ENCODE measurements around the gene KL.

Gene KL

DNA sequence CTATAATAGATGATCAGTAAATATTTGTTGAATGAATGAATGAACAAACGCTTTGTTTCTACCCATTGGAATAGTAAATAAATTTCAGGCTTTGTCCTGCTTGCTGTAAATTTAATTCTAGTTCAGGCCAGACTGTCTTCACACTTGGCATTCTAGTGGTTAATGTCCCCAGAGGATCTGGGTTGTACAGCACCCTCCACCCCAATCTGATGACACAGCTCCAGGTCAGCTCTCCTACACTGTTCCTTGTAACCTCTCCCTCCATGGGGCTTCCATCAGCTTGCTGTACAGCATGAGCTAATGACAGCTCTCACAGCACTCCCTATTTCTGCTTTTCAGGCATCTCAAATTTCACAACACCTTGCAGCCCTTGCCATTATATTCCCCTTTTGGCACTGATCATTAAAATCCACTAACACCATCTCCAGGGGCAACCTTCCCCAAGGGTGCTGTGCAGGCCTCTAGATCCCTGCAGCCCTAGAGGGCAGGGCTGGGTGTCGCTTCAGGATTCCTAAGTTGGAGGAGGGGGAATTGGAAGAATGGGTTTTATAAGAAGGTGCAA is 12.7 kb upstream of the KL start:
- Histone ChIP-seq H2BK15ac (ENCODE audit: low read length) (peak overlapping the region; percentile 73), H3K79me1 (ENCODE audit: low read depth, low read length) (no peaks in the 10 kb centered on the region), H3K4me2 (ENCODE audit: insufficient read depth, low read length, poor library complexity, severe bottlenecking) (no peak overlapping the region), H3K23ac (ENCODE audit: low read depth, low read length, poor library complexity) (no peak overlapping the region), H3K4ac (ENCODE audit: low read length) (no peak overlapping the region), H3K9me3 (replicated peaks in 1 of 2; ENCODE audit: control insufficient read depth in 2 of 2, insufficient read depth in 1 of 2, low read depth in 1 of 2, low read length in 2 of 2) (peaks cover 8 to 10% of the 10 kb centered on the region in 2 donors), H4K91ac (ENCODE audit: low read depth, low read length, poor library complexity) (no peak overlapping the region), H3K27me3 (ENCODE audit: control insufficient read depth in 3 of 3, insufficient read depth in 3 of 3, low read depth in 1 of 3, low read length in 3 of 3) (no peaks in the 10 kb centered on the region), H3K27ac (replicated peaks; ENCODE audit: low read length) (no peak overlapping the region), H4K8ac (ENCODE audit: low read depth, low read length) (no peak overlapping the region), H3K4me1 (ENCODE audit: control insufficient read depth in 2 of 2, insufficient read depth in 1 of 2, low read depth in 1 of 2, low read length in 2 of 2) (peaks cover 7 to 21% of the 10 kb centered on the region in 2 donors), H2BK120ac (ENCODE audit: low read depth, low read length) (no peak overlapping the region), H3K14ac (ENCODE audit: low read length) (no peak overlapping the region), H2AFZ (ENCODE audit: low read length) (peak overlapping the region; percentile 66), H3K9ac (ENCODE audit: low read depth, low read length, poor library complexity) (no peak overlapping the region), H2BK12ac (ENCODE audit: low read length) (no peak overlapping the region), H2AK5ac (ENCODE audit: low read depth, low read length) (no peak overlapping the region), H2BK5ac (ENCODE audit: low read length) (no peak overlapping the region), H3K4me3 (ENCODE audit: low read length in 2 of 2) (no peak overlapping the region), H3K36me3 (replicated peaks in 1 of 2; ENCODE audit: control insufficient read depth in 2 of 2, insufficient read depth in 2 of 2, low read length in 2 of 2) (peaks cover 0 to 2% of the 10 kb centered on the region in 2 donors), H3K18ac (ENCODE audit: low read length) (peak overlapping the region; percentile 74)
- no CpG with 5 or more reads among the region's 2 CpGs for WGBS, 2 donors (ENCODE audit: extremely low coverage in 2 of 2, insufficient read length in 2 of 2, insufficient replicate concordance in 1 of 2)
- no peak for DNase-seq (ENCODE audit: low spot score)

GRCh38 chr13:33004511-33004910 is 11.7 kb upstream of the KL start:
- no peak overlapping the region for H4K8ac ChIP-seq (ENCODE audit: low read depth, low read length)
- no peak overlapping the region for H3K4ac ChIP-seq (ENCODE audit: low read length)
- H3K79me1 ChIP-seq (ENCODE audit: low read depth, low read length), result no peaks in the 10 kb centered on the region
- no peak overlapping the region for H2BK15ac ChIP-seq (ENCODE audit: low read length)
- no peak overlapping the region for H2AK5ac ChIP-seq (ENCODE audit: low read depth, low read length)
- peaks cover 0 to 6% of the 10 kb centered on the region in 2 donors for H3K36me3 ChIP-seq (replicated peaks in 1 of 2; ENCODE audit: control insufficient read depth in 2 of 2, insufficient read depth in 2 of 2, low read length in 2 of 2)
- H3K23ac ChIP-seq (ENCODE audit: low read depth, low read length, poor library complexity), result no peak overlapping the region
- H3K9me3 ChIP-seq (replicated peaks in 1 of 2; ENCODE audit: control insufficient read depth in 2 of 2, insufficient read depth in 1 of 2, low read depth in 1 of 2, low read length in 2 of 2), result peaks cover 12 to 14% of the 10 kb centered on the region in 2 donors
- H2BK120ac ChIP-seq (ENCODE audit: low read depth, low read length), result no peak overlapping the region
- H3K4me3 ChIP-seq (ENCODE audit: low read length in 2 of 2), result no peak overlapping the region
- H3K4me1 ChIP-seq (ENCODE audit: control insufficient read depth in 2 of 2, insufficient read depth in 1 of 2, low read depth in 1 of 2, low read length in 2 of 2), result peaks cover 7 to 16% of the 10 kb centered on the region in 2 donors
- H3K27me3 ChIP-seq (ENCODE audit: control insufficient read depth in 3 of 3, insufficient read depth in 3 of 3, low read depth in 1 of 3, low read length in 3 of 3), result no peaks in the 10 kb centered on the region
- H3K4me2 ChIP-seq (ENCODE audit: insufficient read depth, low read length, poor library complexity, severe bottlenecking), result no peak overlapping the region
- no CpG with 5 or more reads among the region's 3 CpGs for WGBS, 2 donors (ENCODE audit: extremely low coverage in 2 of 2, insufficient read length in 2 of 2, insufficient replicate concordance in 1 of 2)
- no peak overlapping the region for H3K18ac ChIP-seq (ENCODE audit: low read length)
- H2BK12ac ChIP-seq (ENCODE audit: low read length), result no peak overlapping the region
- H3K14ac ChIP-seq (ENCODE audit: low read length), result no peak overlapping the region
- peak overlapping the region; percentile 54 for H3K27ac ChIP-seq (replicated peaks; ENCODE audit: low read length)
- no peak overlapping the region for H4K91ac ChIP-seq (ENCODE audit: low read depth, low read length, poor library complexity)
- peak overlapping the region; percentile 66 for H2AFZ ChIP-seq (ENCODE audit: low read length)
- no peak for DNase-seq (ENCODE audit: low spot score)
- no peak overlapping the region for H3K9ac ChIP-seq (ENCODE audit: low read depth, low read length, poor library complexity)
- no peak overlapping the region for H2BK5ac ChIP-seq (ENCODE audit: low read length)

GRCh38 chr13:33006134-33006533 is 10.1 kb upstream of the KL start:
- Histone ChIP-seq H3K18ac (ENCODE audit: low read length) (no peak overlapping the region), H2BK15ac (ENCODE audit: low read length) (no peak overlapping the region), H2BK5ac (ENCODE audit: low read length) (no peak overlapping the region), H4K8ac (ENCODE audit: low read depth, low read length) (no peak overlapping the region), H3K14ac (ENCODE audit: low read length) (no peak overlapping the region), H3K36me3 (replicated peaks in 1 of 2; ENCODE audit: control insufficient read depth in 2 of 2, insufficient read depth in 2 of 2, low read length in 2 of 2) (peaks cover 0 to 6% of the 10 kb centered on the region in 2 donors), H2AK5ac (ENCODE audit: low read depth, low read length) (no peak overlapping the region), H2AFZ (ENCODE audit: low read length) (no peak overlapping the region), H3K23ac (ENCODE audit: low read depth, low read length, poor library complexity) (no peak overlapping the region), H3K4me2 (ENCODE audit: insufficient read depth, low read length, poor library complexity, severe bottlenecking) (no peak overlapping the region), H3K4ac (ENCODE audit: low read length) (no peak overlapping the region), H2BK120ac (ENCODE audit: low read depth, low read length) (no peak overlapping the region), H3K4me3 (ENCODE audit: low read length in 2 of 2) (no peak overlapping the region), H3K79me1 (ENCODE audit: low read depth, low read length) (no peaks in the 10 kb centered on the region), H4K91ac (ENCODE audit: low read depth, low read length, poor library complexity) (no peak overlapping the region), H3K9me3 (replicated peaks in 1 of 2; ENCODE audit: control insufficient read depth in 2 of 2, insufficient read depth in 1 of 2, low read depth in 1 of 2, low read length in 2 of 2) (peaks cover 12 to 19% of the 10 kb centered on the region in 2 donors), H3K27ac (replicated peaks; ENCODE audit: low read length) (peak overlapping the region; percentile 84), H3K9ac (ENCODE audit: low read depth, low read length, poor library complexity) (no peak overlapping the region), H2BK12ac (ENCODE audit: low read length) (no peak overlapping the region), H3K27me3 (ENCODE audit: control insufficient read depth in 3 of 3, insufficient read depth in 3 of 3, low read depth in 1 of 3, low read length in 3 of 3) (no peaks in the 10 kb centered on the region), H3K4me1 (ENCODE audit: control insufficient read depth in 2 of 2, insufficient read depth in 1 of 2, low read depth in 1 of 2, low read length in 2 of 2) (peaks cover 7 to 16% of the 10 kb centered on the region in 2 donors)
- DNase-seq (ENCODE audit: low spot score), result no peak
- no CpG with 5 or more reads among the region's 2 CpGs for WGBS, 2 donors (ENCODE audit: extremely low coverage in 2 of 2, insufficient read length in 2 of 2, insufficient replicate concordance in 1 of 2)

GRCh38 chr13:33006638-33007037 is 9.6 kb upstream of the KL start:
- Histone ChIP-seq H4K8ac (ENCODE audit: low read depth, low read length) (no peak overlapping the region), H3K27me3 (ENCODE audit: control insufficient read depth in 3 of 3, insufficient read depth in 3 of 3, low read depth in 1 of 3, low read length in 3 of 3) (no peaks in the 10 kb centered on the region), H2AFZ (ENCODE audit: low read length) (peak overlapping the region; percentile 18), H3K27ac (replicated peaks; ENCODE audit: low read length) (peak overlapping the region; percentile 84), H3K9ac (ENCODE audit: low read depth, low read length, poor library complexity) (no peak overlapping the region), H2BK15ac (ENCODE audit: low read length) (no peak overlapping the region), H3K79me1 (ENCODE audit: low read depth, low read length) (no peaks in the 10 kb centered on the region), H2BK5ac (ENCODE audit: low read length) (no peak overlapping the region), H3K14ac (ENCODE audit: low read length) (no peak overlapping the region), H3K18ac (ENCODE audit: low read length) (no peak overlapping the region), H2AK5ac (ENCODE audit: low read depth, low read length) (no peak overlapping the region), H3K4me1 (ENCODE audit: control insufficient read depth in 2 of 2, insufficient read depth in 1 of 2, low read depth in 1 of 2, low read length in 2 of 2) (peaks cover 7 to 16% of the 10 kb centered on the region in 2 donors), H3K4me2 (ENCODE audit: insufficient read depth, low read length, poor library complexity, severe bottlenecking) (no peak overlapping the region), H3K4ac (ENCODE audit: low read length) (no peak overlapping the region), H3K9me3 (replicated peaks in 1 of 2; ENCODE audit: control insufficient read depth in 2 of 2, insufficient read depth in 1 of 2, low read depth in 1 of 2, low read length in 2 of 2) (peaks cover 12 to 19% of the 10 kb centered on the region in 2 donors), H4K91ac (ENCODE audit: low read depth, low read length, poor library complexity) (no peak overlapping the region), H3K36me3 (replicated peaks in 1 of 2; ENCODE audit: control insufficient read depth in 2 of 2, insufficient read depth in 2 of 2, low read length in 2 of 2) (peaks cover 0 to 6% of the 10 kb centered on the region in 2 donors), H2BK12ac (ENCODE audit: low read length) (no peak overlapping the region), H2BK120ac (ENCODE audit: low read depth, low read length) (no peak overlapping the region), H3K23ac (ENCODE audit: low read depth, low read length, poor library complexity) (no peak overlapping the region), H3K4me3 (ENCODE audit: low read length in 2 of 2) (no peak overlapping the region)
- WGBS, 2 donors (ENCODE audit: extremely low coverage in 2 of 2, insufficient read length in 2 of 2, insufficient replicate concordance in 1 of 2), result no CpG with 5 or more reads among the region's 3 CpGs
- peak; percentile 65 for DNase-seq (ENCODE audit: low spot score)
